ENCODE results near the gene DDX25. TPM values are rescaled to one million over a fixed set of nuclear protein-coding genes. Genes with fewer than 3 reads are reported as not detected.
"Not testable (repeated sequence)": the region's sequence is repeated elsewhere in the genome, so short reads cannot be mapped to it uniquely, and the experiment has no call there.

The DDX25 gene
- total RNA-seq, 1 experiment from 2014 or later = not detected

GRCh38 chr11:125902927-125903710 lies 1.2 kb upstream of the DDX25 start, which contains the start of gene PUS3:
TSS of gene PUS3 (minus strand) at chr11:125903206. CDS start at chr11:125896284, 6,922 bp downstream.
- peak; percentile 75 for DNase-seq (ENCODE audit: low read depth)

- DNase-seq (ENCODE audit: low read depth) = no peak
Measured at GRCh38 chr11:125904678-125905077, 370 bp downstream of the DDX25 start.

- no peak for DNase-seq (ENCODE audit: low read depth)
Measured at GRCh38 chr11:125910226-125910849, 6.0 kb downstream of the DDX25 start.

- not testable (repeated sequence) for DNase-seq (ENCODE audit: low read depth)
Measured at GRCh38 chr11:125914601-125915000, 10.3 kb downstream of the DDX25 start.

- no peak for DNase-seq (ENCODE audit: low read depth)
Measured at GRCh38 chr11:125916683-125917347, 12.5 kb downstream of the DDX25 start.

GRCh38 chr11:125918140-125918840 lies 14.0 kb downstream of the DDX25 start:
- DNase-seq (ENCODE audit: low read depth) = no peak

GRCh38 chr11:125921042-125921441 lies 16.7 kb downstream of the DDX25 start:
- DNase-seq (ENCODE audit: low read depth) = no peak

- DNase-seq (ENCODE audit: low read depth) = no peak
Measured at GRCh38 chr11:125922156-125922555, 17.8 kb downstream of the DDX25 start.

GRCh38 chr11:125923012-125923579 lies 18.8 kb downstream of the DDX25 start:
- DNase-seq (ENCODE audit: low read depth) = peak; percentile 41

GRCh38 chr11:125923633-125924032 lies 19.3 kb downstream of the DDX25 start:
- no peak for DNase-seq (ENCODE audit: low read depth)

- no peak for DNase-seq (ENCODE audit: low read depth)
Measured at GRCh38 chr11:125924384-125925007, 20.2 kb downstream of the DDX25 start.

GRCh38 chr11:125925247-125925740 lies 21.0 kb downstream of the DDX25 start:
- DNase-seq (ENCODE audit: low read depth) = no peak

- DNase-seq (ENCODE audit: low read depth) = no peak
Measured at GRCh38 chr11:125925804-125926203, 21.5 kb downstream of the DDX25 start.

- DNase-seq (ENCODE audit: low read depth) = no peak
Measured at GRCh38 chr11:125926682-125927081, 22.4 kb downstream of the DDX25 start.

GRCh38 chr11:125929445-125930075 lies 25.3 kb downstream of the DDX25 start:
- no peak for DNase-seq (ENCODE audit: low read depth)

- DNase-seq (ENCODE audit: low read depth) = no peak
Measured at GRCh38 chr11:125930076-125930450, 25.8 kb downstream of the DDX25 start.

- no peak for DNase-seq (ENCODE audit: low read depth)
Measured at GRCh38 chr11:125931116-125931515, 26.8 kb downstream of the DDX25 start.

GRCh38 chr11:125931668-125932067 lies 27.4 kb downstream of the DDX25 start:
- no peak for DNase-seq (ENCODE audit: low read depth)

GRCh38 chr11:125932301-125932700 lies 28.0 kb downstream of the DDX25 start:
- no peak for DNase-seq (ENCODE audit: low read depth)

Data from HT1080 (cell line).